Stimulated activated CD8-positive, alpha-beta memory T cell treated with anti-CD3 and anti-CD28 coated beads, Interleukin-4, amount 100 ng/mL, for 4 hours (primary cell): Measurements from ENCODE around the gene MYBPC1.
A peak's percentile ranks its signal among the peaks of the same experiment; 100 is the strongest.

ENCODE experiments used
- DNase-seq, 2 donors: peaks; one replicate each; pipeline ENCODE4 v3.0.0-alpha.2; 2020; ENCODE audit warnings: low read depth in 2 of 2, low spot score in 1 of 2

MYBPC1 gene

DNA sequence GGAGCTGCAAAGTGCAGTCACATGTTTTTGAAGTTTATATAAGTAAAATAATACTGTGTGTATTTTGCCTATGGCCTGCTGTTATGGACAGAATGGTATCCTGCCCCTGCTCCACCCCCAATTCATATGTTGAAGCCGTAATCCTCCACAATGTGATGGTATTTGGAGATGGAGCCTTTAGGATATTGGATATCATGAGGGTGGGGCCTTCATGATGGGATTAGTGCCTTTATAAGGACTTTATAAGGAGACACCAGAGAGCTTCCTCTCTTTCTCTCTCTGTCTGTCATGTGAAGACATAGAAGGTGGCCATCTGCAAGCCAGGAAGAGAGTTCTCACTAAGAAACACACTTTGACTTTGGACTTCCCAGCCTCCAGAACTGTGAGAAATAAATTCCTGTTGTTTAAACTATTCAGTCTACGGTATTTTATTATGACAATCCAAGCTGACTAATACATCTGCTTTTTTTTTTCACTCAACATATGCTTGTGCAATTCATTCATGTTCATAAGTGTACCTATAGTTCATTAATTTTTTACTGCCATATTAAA lies 99.6 kb downstream of the MYBPC1 start:
- no peak for DNase-seq

GRCh38 chr12:101694986-101695385 lies 100.2 kb downstream of the MYBPC1 start:
- no peak for DNase-seq

GRCh38 chr12:101695706-101696105 lies 100.9 kb downstream of the MYBPC1 start:
- no peak for DNase-seq

- no peak for DNase-seq
These were observed 101.8 kb downstream of the MYBPC1 start for GRCh38 chr12:101696251-101697196.

DNA sequence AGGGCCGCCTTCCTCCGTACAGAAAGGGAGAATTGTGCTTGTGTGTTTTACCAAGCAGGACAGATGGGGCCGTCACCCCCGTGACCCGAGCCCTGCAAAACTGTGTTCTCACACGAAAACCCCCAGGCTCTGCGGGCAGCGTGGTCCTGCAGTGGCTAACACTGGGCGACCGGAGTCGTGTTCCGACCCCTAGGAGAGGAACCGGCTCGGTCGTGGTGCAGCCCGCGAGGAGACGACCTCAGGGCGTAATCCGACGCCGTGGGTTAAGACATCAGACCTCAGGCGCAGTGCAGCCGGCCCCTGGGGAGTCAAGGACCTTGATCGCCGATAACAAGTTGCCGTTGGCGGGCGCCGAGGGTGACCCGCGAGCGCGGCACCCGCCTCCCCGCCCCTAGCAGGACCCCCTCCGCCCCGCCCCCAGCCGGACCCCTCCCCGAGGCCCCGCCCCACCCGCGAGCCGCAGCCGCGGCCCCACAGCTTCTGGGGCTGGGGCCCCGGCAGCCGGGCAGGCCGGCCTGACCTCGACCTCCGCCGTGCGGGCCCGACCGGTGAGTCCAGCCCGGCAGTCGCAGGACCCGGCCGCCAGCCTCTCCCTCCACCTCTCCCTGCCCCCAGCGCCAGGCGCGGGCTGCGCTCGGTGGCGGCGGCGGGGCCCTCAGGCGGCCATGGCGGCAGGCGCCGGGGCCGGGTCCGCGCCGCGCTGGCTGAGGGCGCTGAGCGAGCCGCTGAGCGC lies 102.6 kb downstream of the MYBPC1 start, which contains the start of gene CHPT1:
Gene CHPT1, plus strand, starts transcription at position 444 of the 733 bp plus-strand sequence. Its CDS starts 222 bp downstream, at position 666.
- DNase-seq: peak; percentile 9 to 31

DNA sequence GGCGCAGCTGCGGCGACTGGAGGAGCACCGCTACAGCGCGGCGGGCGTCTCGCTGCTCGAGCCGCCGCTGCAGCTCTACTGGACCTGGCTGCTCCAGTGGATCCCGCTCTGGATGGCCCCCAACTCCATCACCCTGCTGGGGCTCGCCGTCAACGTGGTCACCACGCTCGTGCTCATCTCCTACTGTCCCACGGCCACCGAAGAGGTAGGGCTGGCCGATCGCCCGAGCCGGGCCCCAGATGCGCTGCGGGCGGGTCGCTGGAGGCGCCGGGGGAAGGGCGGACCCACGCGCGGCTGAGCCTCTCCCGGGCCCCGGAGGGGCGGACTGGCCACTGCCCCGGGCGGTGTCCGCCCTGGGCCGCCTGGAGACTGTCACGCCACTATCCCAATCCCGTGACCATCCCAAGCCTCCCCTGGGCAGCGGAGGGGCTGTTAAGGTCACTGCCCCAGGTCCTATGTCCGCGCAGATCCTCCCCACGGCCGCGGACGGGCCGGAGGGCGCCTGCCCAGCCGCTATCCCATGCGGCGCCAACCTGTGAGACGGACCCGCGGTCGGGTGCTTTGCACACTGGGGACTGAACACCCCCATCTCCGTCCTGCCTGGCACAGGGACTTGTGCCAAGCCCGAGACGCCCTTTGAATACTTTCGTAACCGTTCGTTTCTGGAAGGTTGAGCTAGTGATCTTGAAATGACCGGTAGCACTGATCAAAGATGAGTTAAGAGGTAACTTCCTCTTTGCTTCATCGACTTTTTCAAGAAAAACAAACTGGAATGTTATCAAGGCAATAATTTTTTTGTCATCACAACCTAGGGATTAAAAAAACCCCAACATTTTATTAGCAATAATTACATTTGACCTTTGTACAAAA lies 103.4 kb downstream of the MYBPC1 start:
- DNase-seq: no peak

GRCh38 chr12:101698800-101699347 lies 104.1 kb downstream of the MYBPC1 start:
- no peak for DNase-seq

- no peak for DNase-seq
These were observed 105.6 kb downstream of the MYBPC1 start for GRCh38 chr12:101700299-101700820.

GRCh38 chr12:101703487-101703886 lies 108.7 kb downstream of the MYBPC1 start:
- no peak for DNase-seq

GRCh38 chr12:101706403-101706802 lies 111.6 kb downstream of the MYBPC1 start:
- DNase-seq: no peak

GRCh38 chr12:101707131-101707782 lies 112.5 kb downstream of the MYBPC1 start:
- DNase-seq: no peak

DNA sequence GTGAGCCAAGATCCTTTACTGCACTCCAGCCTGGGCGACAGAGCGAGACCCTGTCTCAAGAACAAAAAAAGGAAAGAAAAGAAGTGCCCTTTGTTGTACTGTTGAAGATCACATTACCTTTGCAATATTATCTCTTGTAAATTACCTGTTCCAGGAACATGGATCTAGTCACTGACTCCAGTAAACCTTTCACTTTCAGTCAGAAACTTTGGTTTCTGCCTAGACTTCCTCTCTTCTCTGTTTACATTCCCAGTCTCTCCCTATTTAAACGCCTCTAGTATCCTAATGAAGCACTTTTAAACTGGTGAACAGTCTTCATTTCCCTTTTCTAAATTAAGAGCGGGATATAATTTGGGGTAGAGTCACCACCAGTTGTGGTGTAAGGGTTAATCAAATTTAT lies 115.5 kb downstream of the MYBPC1 start:
- DNase-seq: no peak

DNA sequence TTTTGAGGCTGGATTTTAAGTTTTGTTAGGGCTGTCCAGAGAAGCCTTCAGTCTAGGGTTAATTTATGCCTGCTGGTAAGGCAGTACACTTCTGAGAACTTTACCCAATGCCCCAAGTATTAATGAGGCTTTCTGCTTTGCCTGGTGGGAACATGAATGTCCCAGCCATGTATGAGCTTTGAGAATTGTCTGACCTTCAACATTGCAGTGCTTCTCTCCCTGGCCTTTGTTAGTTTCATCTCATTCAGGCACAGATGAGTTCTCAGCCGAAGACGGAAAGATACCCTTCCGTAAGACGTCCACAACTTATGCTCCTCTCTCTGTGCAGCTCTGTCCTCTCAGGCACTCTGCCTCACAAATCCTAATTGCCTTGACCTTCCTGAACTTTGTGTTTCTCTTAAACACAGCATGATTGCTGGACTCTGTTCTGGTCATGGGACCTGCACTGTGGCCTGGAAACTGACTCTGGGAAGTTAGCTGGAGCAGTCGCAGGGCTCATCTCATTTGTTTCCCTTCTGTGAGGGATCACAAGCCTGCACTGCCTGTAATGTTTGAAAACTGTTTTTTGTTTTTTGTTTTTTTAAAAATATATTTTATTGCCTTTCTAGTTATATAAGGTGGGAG lies 118.4 kb downstream of the MYBPC1 start:
- DNase-seq: no peak

DNA sequence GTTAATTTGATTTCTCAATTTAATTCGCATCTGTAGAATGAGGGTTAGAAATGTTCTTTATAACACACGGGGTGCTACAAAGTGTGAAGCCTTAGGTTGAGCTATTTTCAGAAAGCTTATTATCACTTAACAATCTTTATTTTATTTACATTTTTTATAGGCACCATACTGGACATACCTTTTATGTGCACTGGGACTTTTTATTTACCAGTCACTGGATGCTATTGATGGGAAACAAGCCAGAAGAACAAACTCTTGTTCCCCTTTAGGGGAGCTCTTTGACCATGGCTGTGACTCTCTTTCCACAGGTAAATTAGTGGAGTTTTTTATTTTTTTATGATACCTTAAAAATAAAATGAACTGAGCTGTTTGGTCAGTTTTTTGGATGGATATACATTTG lies 119.2 kb downstream of the MYBPC1 start:
- DNase-seq: no peak

- DNase-seq: no peak
These were observed 120.2 kb downstream of the MYBPC1 start for GRCh38 chr12:101714877-101715444.

DNA sequence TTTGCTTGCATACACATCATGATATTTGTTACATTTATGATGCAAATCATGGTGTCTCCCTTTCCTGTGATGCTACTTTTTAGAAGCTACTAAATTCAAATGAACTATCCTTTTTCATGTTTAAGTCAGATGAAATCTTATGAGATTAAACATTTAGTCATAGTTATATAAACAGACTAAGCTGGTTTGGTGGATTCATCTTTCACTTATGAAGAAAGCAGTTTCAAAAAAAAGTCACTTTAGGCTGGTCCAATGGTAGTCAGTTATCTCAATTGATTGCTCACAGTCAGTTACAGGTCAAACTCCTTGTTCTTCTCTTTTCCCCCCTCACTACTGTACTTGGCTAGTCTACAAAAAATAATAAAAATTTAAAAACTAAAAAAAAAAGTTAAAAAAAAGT lies 124.8 kb downstream of the MYBPC1 start:
- no peak for DNase-seq

- DNase-seq: no peak
These were observed 125.3 kb downstream of the MYBPC1 start for GRCh38 chr12:101720118-101720517.

DNA sequence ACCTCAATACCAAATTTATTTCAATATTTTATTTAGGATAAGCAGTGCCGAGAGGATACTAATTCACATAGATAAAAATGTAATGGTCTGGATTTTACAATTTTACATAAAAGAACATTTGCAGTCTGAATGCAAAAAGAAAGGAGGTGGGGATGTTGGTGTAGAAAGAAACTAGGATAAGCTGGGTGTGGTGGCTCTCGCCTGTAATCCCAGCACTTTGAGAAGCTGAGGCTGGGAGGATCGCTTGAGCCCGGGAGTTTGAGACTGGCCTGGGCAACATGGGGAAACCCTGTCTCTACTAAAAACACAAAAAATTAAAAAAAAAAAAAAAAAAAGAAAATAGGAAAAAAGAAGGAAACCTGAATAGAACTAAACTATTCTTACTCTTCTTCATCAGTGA lies 127.6 kb downstream of the MYBPC1 start:
- no peak for DNase-seq

DNA sequence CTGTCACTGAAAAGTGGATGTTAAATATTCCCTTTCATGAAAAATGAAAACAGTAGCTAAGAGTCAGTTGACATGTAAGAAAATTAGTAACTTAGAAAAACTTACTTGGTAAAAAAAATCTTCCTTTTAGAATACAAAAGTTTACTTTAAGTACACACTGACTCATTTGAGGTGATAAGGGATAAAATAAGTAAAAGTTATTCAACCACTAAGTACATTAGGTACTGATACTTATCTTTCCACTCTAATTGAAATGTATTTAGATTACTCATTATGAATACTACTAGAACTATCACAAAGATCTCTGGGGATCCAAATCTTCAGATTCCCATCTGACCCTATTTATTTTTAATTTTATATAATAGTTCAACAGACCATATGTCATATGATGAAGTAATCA lies 132.3 kb downstream of the MYBPC1 start:
- DNase-seq: no peak
